K562 (cell line): ENCODE data around the gene OR2B6. TPM values are rescaled to one million over a fixed set of nuclear protein-coding genes. Genes with fewer than 3 reads are reported as not detected.

ENCODE experiments used
- ATAC-seq: fragments of 200-7000 bp; cut with Tn5 transposase; 3 replicates; pipeline ENCODE4 v1.9.1; 2020; ENCODE audit warnings: moderate library complexity
- BruUV-seq: library from RNA; stranded (reverse); fragments of 400-500 nt; replicated peaks from 2 replicates; lab custom pipeline; 2021; lab: Mats Ljungman, UMichigan
- CTCF ChIA-PET: fragments of 300-600 bp; formaldehyde crosslinking; extraction: SDS; loops from one replicate; lab custom pipeline; 2021; ENCODE audit warnings: low intra/inter-chr PET ratio; lab: Yijun Ruan, JAX
- POLR2A ChIA-PET: fragments of 300-600, 350-650 bp; sonication (Branson Sonifier 250); formaldehyde crosslinking; extraction: SDS; loops from one replicate; lab custom pipeline; 2021; ENCODE audit warnings: antibody characterized with exemption, inconsistent platforms; lab: Yijun Ruan, JAX
- DNase-seq, 4 experiments: peaks; one replicate each; pipeline versions ENCODE4 v3.0.0 to v3.0.0-alpha.2; 2011 to 2018; ENCODE audit warnings: low spot score in 3 of 4, mixed read lengths in 3 of 4; ENCODE audit errors: extremely low read depth in 1 of 4
- FAIRE-seq: peaks from 2 replicates; lab custom pipeline; 2011; peaks lifted over from hg19 to GRCh38; lab: Jason Lieb, UNC
- H2AFZ ChIP-seq: 2 replicates; pipeline ENCODE4 v1.6.0; 2011; ENCODE audit warnings: low read depth, low read length, control low read depth, inconsistent platforms
- H3K27ac ChIP-seq: fragments of 200-600 bp; 3 replicates; pipeline ENCODE4 v1.8.0; 2011; ENCODE audit warnings: low read depth, mild to moderate bottlenecking, control low read depth, inconsistent platforms, low read length, moderate library complexity, mixed read lengths; ENCODE audit errors: extremely low read depth
- H3K27me3 ChIP-seq, 2 experiments: fragments of 300-600 bp in 1 of 2; 2 replicates in 1 of 2; 3 replicates in 1 of 2; pipeline versions ENCODE4 v1.6.0 to v1.8.0; 2011; ENCODE audit warnings: inconsistent platforms in 2 of 2, low read length in 2 of 2, mild to moderate bottlenecking in 1 of 2, mixed read lengths in 1 of 2, moderate library complexity in 1 of 2; ENCODE audit not compliant: control insufficient read depth in 2 of 2, insufficient read depth in 2 of 2
- H3K36me3 ChIP-seq: fragments of 300-600 bp; 3 replicates; pipeline ENCODE4 v1.8.0; 2011; ENCODE audit warnings: mild to moderate bottlenecking, low read length, inconsistent platforms; ENCODE audit not compliant: control insufficient read depth, insufficient read depth
- H3K4me1 ChIP-seq, 2 experiments: fragments of 200-600 bp in 1 of 2; replicated peaks in 1 of 2; 2 replicates in 1 of 2; 3 replicates in 1 of 2; pipeline versions ENCODE4 v1.5.1 to v1.8.0; 2011; ENCODE audit warnings: inconsistent platforms in 2 of 2, low read length in 2 of 2, mild to moderate bottlenecking in 1 of 2, mixed read lengths in 1 of 2, moderate library complexity in 1 of 2; ENCODE audit not compliant: control insufficient read depth in 2 of 2, insufficient read depth in 2 of 2
- H3K4me2 ChIP-seq: 2 replicates; pipeline ENCODE4 v1.6.1; 2011; ENCODE audit warnings: low read length, control low read depth, inconsistent platforms, mixed read lengths; ENCODE audit not compliant: insufficient read depth
- H3K4me3 ChIP-seq: fragments of 200-600 bp; sonication (generic), shearing (Covaris generic); 2 replicates; pipeline ENCODE4 v1.5.1; 2016; ENCODE audit warnings: control low read depth, inconsistent platforms
- H3K79me2 ChIP-seq: fragments of 200-600 bp; 3 replicates; pipeline ENCODE4 v1.8.0; 2011; ENCODE audit warnings: low read length, inconsistent platforms; ENCODE audit not compliant: control insufficient read depth, insufficient read depth
- H3K9ac ChIP-seq, 2 experiments: 2 replicates each; pipeline versions ENCODE4 v1.6.0 to v1.6.1; 2011; ENCODE audit warnings: low read depth in 2 of 2, low read length in 2 of 2, control low read depth in 1 of 2, inconsistent platforms in 1 of 2, mild to moderate bottlenecking in 1 of 2, mixed read lengths in 1 of 2; ENCODE audit not compliant: insufficient read depth in 1 of 2
- H3K9me1 ChIP-seq: one replicate; pipeline ENCODE4 v1.6.0; 2011; ENCODE audit warnings: inconsistent platforms, mild to moderate bottlenecking, low read length, moderate library complexity; ENCODE audit not compliant: control insufficient read depth, insufficient read depth
- H3K9me3 ChIP-seq: replicated peaks from 2 replicates; pipeline ENCODE4 v1.5.1; 2011; ENCODE audit warnings: low read depth, low read length, inconsistent platforms; ENCODE audit not compliant: control insufficient read depth, insufficient read depth
- H4K20me1 ChIP-seq: replicated peaks from 2 replicates; pipeline ENCODE4 v1.6.1; 2011; ENCODE audit warnings: low read length, inconsistent platforms, mixed read lengths; ENCODE audit not compliant: control insufficient read depth, insufficient read depth
- ATF1 ChIP-seq, 2 experiments: fragments of 450-650 bp in 1 of 2; IDR thresholded peaks; 2 replicates each; pipeline ENCODE4 v1.6.1; 2016; ENCODE audit warnings: missing compliant biosample characterization in 1 of 2, missing genetic modification characterization in 1 of 2
- CREBBP ChIP-seq: IDR thresholded peaks from one replicate; pipeline ENCODE4 v1.6.1; 2012; ENCODE audit warnings: low read depth, mild to moderate bottlenecking, control low read depth, inconsistent platforms, low read length
- CXXC5 ChIP-seq: fragments of 250-450 bp; sonication (Bioruptor Pico); IDR thresholded peaks from 2 replicates; pipeline ENCODE4 v1.8.0; 2022; ENCODE audit warnings: inconsistent platforms, mild to moderate bottlenecking, moderate library complexity
- JUN ChIP-seq, 2 experiments: sonication (generic) in 1 of 2; formaldehyde crosslinking in 1 of 2; IDR thresholded peaks; 2 replicates each; pipeline versions ENCODE4 v1.6.1 to v1.8.0; 2012 to 2022; ENCODE audit warnings: borderline replicate concordance in 2 of 2, mild to moderate bottlenecking in 2 of 2, improper control_type of control experiment in 1 of 2, low read depth in 1 of 2, low read length in 1 of 2, missing genetic modification reagents in 1 of 2
- MEIS2 ChIP-seq: fragments of 450-650 bp; IDR thresholded peaks from 2 replicates; pipeline ENCODE4 v1.6.1; 2014; ENCODE audit warnings: mild to moderate bottlenecking; ENCODE audit not compliant: partially characterized antibody
- SETDB1 ChIP-seq: IDR thresholded peaks from one replicate; pipeline ENCODE4 v1.6.1; 2012; ENCODE audit warnings: low read length, control low read depth, inconsistent platforms
- STAT5B ChIP-seq: fragments of 250-450 bp; sonication (Bioruptor Pico); IDR thresholded peaks from 2 replicates; pipeline ENCODE4 v1.8.0; 2021; ENCODE audit warnings: mild to moderate bottlenecking, inconsistent platforms
- ZBTB43 ChIP-seq: sonication (generic); formaldehyde crosslinking; IDR thresholded peaks from 2 replicates; pipeline ENCODE4 v1.8.0; 2023; ENCODE audit warnings: mild to moderate bottlenecking, missing genetic modification reagents
- ZNF507 ChIP-seq: conservative IDR thresholded peaks from 2 replicates; pipeline ENCODE4 v1.6.1; 2017; ENCODE audit warnings: missing genetic modification characterization, missing compliant biosample characterization
- ZNF57 ChIP-seq: fragments of 450-650 bp; formaldehyde crosslinking; IDR thresholded peaks from 2 replicates; pipeline ENCODE4 v1.4.0; 2020; ENCODE audit warnings: mild to moderate bottlenecking, moderate library complexity
- ZNF707 ChIP-seq: fragments of 250-450 bp; sonication (Bioruptor Pico); conservative IDR thresholded peaks from 2 replicates; pipeline ENCODE4 v1.8.0; 2022; ENCODE audit warnings: inconsistent platforms, mild to moderate bottlenecking, moderate library complexity
- ZNF778 ChIP-seq: fragments of 450-650 bp; formaldehyde crosslinking; IDR thresholded peaks from 2 replicates; pipeline ENCODE4 v1.4.0; 2020; ENCODE audit warnings: mild to moderate bottlenecking, moderate library complexity
- in situ Hi-C: fragments of 300-500 bp; cut with MboI; formaldehyde crosslinking; loops from 4 replicates; pipeline ENCODE4 v1.15.0; 2018; ENCODE audit warnings: inconsistent platforms, mixed read lengths
- intact Hi-C: fragments of 100-400 bp; cut with micrococcal nuclease; formaldehyde crosslinking; loops from 2 replicates; pipeline ENCODE4 v1.14.2; 2022
- polyA plus RNA-seq, 8 experiments: library from polyadenylated mRNA; depleted of rRNA in 4 of 8; stranded (reverse) in 5 of 8; unstranded in 3 of 8; fragments of >200 nt; fragmentation: Nextera tagmentation in 2 of 8; fragmentation: Illumina TruSeq in 1 of 8; extraction: Ambion mirVana in 2 of 8; extraction: Trizol in 1 of 8; gene quantifications; 2 replicates each; pipeline versions ENCODE4 v1.2.1 to v1.2.3, GENCODE V29; 2011 to 2014; ENCODE audit warnings: inconsistent platforms in 1 of 8, missing spikeins in 1 of 8
- total RNA-seq, 7 experiments: library from RNA; depleted of rRNA in 6 of 7; stranded (reverse); fragments of >200 nt in 6 of 7; fragmentation: Illumina TruSeq in 2 of 7; extraction: Trizol in 2 of 7; gene quantifications; 2 replicates each; pipeline versions ENCODE4 v1.2.1 to v1.2.3, GENCODE V29; 2011 to 2021; ENCODE audit warnings: low replicate concordance in 1 of 7
- TF ChIP-seq, protein P1 (sequence below): fragments of 450-650 bp; IDR thresholded peaks from 2 replicates; pipeline ENCODE4 v1.6.1; 2017; ENCODE audit warnings: antibody characterized with exemption
- TF ChIP-seq, protein P2 (sequence below): fragments of 250-450 bp; sonication (Bioruptor Pico); IDR thresholded peaks from 2 replicates; pipeline ENCODE4 v1.8.0; 2022; ENCODE audit warnings: moderate library complexity, mild to moderate bottlenecking, inconsistent platforms
- TF ChIP-seq, protein P3 (sequence below): fragments of 450-650 bp; IDR thresholded peaks from 2 replicates; pipeline ENCODE4 v1.6.1; 2018; ENCODE audit warnings: mild to moderate bottlenecking, low read depth; ENCODE audit not compliant: partially characterized antibody

OR2B6 gene
- total and polyA plus RNA-seq, 9 of the 15 experiments (the other 6 are each of a cell fraction or from before 2014, with no cell fraction given) = 1.9 to 18.7 (median 4.4) TPM

- TF ChIP-seq ATF1 (CRISPR knock-in tag; IDR thresholded peaks at IDR 0.05) = no peak
- peak; percentile 57; the same call in 1 of the 2 replicates for TF ChIP-seq ATF1 (tag; IDR thresholded peaks at IDR 0.05)
- TF ChIP-seq, protein P1, sequence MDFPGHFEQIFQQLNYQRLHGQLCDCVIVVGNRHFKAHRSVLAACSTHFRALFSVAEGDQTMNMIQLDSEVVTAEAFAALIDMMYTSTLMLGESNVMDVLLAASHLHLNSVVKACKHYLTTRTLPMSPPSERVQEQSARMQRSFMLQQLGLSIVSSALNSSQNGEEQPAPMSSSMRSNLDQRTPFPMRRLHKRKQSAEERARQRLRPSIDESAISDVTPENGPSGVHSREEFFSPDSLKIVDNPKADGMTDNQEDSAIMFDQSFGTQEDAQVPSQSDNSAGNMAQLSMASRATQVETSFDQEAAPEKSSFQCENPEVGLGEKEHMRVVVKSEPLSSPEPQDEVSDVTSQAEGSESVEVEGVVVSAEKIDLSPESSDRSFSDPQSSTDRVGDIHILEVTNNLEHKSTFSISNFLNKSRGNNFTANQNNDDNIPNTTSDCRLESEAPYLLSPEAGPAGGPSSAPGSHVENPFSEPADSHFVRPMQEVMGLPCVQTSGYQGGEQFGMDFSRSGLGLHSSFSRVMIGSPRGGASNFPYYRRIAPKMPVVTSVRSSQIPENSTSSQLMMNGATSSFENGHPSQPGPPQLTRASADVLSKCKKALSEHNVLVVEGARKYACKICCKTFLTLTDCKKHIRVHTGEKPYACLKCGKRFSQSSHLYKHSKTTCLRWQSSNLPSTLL = no peak
- TF ChIP-seq ZNF507 (tag) = no peak
- TF ChIP-seq MEIS2 = peak; percentile 80
- TF ChIP-seq STAT5B (CRISPR knock-in tag) = no peak
- TF ChIP-seq, protein P2, sequence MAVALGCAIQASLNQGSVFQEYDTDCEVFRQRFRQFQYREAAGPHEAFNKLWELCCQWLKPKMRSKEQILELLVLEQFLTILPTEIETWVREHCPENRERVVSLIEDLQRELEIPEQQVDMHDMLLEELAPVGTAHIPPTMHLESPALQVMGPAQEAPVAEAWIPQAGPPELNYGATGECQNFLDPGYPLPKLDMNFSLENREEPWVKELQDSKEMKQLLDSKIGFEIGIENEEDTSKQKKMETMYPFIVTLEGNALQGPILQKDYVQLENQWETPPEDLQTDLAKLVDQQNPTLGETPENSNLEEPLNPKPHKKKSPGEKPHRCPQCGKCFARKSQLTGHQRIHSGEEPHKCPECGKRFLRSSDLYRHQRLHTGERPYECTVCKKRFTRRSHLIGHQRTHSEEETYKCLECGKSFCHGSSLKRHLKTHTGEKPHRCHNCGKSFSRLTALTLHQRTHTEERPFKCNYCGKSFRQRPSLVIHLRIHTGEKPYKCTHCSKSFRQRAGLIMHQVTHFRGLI (CRISPR knock-in tag) = no peak
- TF ChIP-seq CXXC5 (CRISPR knock-in tag) = 0 out of 2 replicates have a peak, but pooled peaks have one; percentile 11
- TF ChIP-seq CREBBP = no peak
Measured at GRCh38 chr6:27977387-27977786, 20.3 kb downstream of the OR2B6 start (continued).

DNA sequence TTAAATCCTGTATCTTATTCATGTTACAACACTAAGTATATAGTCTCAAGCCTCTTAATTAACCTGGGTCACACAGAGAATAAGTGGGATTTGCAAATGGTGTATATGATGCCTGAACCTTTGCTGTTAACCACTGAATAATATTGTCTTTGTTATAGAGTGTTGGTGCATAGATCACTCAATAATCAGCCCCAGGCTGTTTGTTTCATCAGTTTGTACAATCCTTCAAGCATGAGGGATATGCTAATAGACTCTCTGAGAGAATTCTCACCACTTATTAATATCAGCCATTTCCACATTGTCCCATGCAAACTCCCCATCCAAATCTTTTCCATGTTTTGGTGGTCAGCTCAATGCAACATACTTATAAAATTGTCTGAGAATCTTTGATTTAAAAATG lies 21.7 kb downstream of the OR2B6 start:
- Histone ChIP-seq H3K36me3 (no peaks in the 10 kb centered on the region), H3K79me2 (no peaks in the 10 kb centered on the region), H3K27ac (no peak overlapping the region), H3K9me1 (no peaks in the 10 kb centered on the region), H2AFZ (no peak overlapping the region), H3K9ac (no peak overlapping the region), H4K20me1 (no peaks in the 10 kb centered on the region), H3K27me3 (no peaks in the 10 kb centered on the region), H3K4me1 (peaks cover 0 to 4% of the 10 kb centered on the region in 2 experiments; a peak in 1 of 5 replicates), H3K9me3 (no peaks in the 10 kb centered on the region), H3K4me2 (no peak overlapping the region), H3K4me3 (no peak overlapping the region)
- in situ Hi-C loops (no loop called here), intact Hi-C loops (no loop called here)
- no TSS peak for BruUV-seq
- CTCF ChIA-PET = no interaction called here
- DNase-seq (no peak), FAIRE-seq (no peak), ATAC-seq (no peak)
- POLR2A ChIA-PET = no interaction called here
- TF ChIP-seq ZNF778 (CRISPR knock-in tag) (no peak), ZNF707 (no peak), ZNF57 (no peak), SETDB1 (no peak), ZBTB43 (CRISPR knock-in tag) (no peak), JUN (IDR thresholded peaks at IDR 0.05; ENCODE audit: borderline replicate concordance, low read depth, low read length) (no peak), JUN (CRISPR knock-in tag; IDR thresholded peaks at IDR 0.05; ENCODE audit: borderline replicate concordance) (no peak)
- TF ChIP-seq, protein P3, sequence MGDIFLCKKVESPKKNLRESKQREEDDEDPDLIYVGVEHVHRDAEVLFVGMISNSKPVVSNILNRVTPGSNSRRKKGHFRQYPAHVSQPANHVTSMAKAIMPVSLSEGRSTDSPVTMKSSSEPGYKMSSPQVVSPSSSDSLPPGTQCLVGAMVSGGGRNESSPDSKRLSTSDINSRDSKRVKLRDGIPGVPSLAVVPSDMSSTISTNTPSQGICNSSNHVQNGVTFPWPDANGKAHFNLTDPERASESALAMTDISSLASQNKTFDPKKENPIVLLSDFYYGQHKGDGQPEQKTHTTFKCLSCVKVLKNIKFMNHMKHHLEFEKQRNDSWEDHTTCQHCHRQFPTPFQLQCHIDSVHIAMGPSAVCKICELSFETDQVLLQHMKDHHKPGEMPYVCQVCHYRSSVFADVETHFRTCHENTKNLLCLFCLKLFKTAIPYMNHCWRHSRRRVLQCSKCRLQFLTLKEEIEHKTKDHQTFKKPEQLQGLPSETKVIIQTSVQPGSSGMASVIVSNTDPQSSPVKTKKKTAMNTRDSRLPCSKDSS = no peak
